ENCODE data around the gene CHD5.

CHD5 gene

GRCh38 chr1:6103854-6104530 lies 76.1 kb downstream of the CHD5 start:
- H3K4me3 ChIP-seq (ENCODE audit: low read depth, low read length): no peak overlapping the region
- TF ChIP-seq CTCF (IDR thresholded peaks at IDR 0.05; ENCODE audit: borderline replicate concordance, insufficient read depth, low read depth, low read length): no peak

DNA sequence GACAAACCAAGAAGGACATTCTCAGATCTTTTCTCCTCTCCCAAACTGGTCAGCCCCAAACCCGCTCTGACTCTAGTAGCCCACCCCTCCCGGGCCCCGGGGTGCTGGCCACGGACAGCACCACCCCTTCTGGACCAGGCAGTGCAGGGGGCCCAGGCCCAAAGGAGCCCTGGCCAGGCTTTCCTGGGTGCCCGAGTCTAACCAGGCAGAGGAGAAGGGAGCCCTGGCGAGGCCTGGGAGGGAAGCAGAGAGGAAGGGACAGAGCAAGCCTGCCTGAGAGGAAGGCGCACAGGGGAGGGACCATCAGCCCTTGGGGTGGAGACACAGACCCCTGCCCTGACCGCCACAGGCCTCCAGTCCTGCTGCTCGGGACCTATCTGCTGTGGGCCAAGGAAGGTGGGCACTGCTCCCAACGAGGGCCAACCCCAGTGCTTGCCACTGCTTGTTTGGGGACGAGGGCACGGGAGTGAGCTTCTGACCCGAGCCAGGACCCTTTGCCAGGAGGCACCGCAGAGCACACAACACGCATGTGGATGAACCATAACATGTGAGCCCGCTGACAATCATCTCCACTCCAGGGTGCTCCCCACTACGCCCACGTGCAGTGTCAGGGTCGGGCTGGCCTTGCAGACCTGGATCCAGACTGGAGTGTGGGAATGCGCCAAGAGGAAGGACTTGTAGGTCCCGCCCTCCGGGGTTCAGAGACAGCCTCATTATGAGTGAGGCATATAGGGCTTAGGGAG lies 76.8 kb downstream of the CHD5 start:
- no peak for TF ChIP-seq CTCF (IDR thresholded peaks at IDR 0.05; ENCODE audit: borderline replicate concordance, insufficient read depth, low read depth, low read length)
- no peak overlapping the region for H3K4me3 ChIP-seq (ENCODE audit: low read depth, low read length)

DNA sequence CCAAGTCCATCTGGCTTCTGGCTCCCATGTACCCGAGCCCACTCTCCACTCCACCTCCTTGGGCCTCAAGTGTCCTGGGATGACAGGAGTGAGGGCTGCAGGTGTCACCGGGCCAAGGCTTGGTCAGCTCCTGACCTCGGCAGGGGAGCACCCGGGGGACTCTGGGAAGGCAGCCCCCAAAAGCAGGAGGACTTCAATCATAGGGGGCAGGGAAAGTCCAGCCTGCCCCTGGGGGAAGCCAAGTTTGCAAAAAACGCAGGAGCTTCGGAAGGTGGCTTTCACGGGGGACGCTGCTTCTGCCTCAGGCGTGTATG lies 77.6 kb downstream of the CHD5 start:
- no peak overlapping the region for H3K4me3 ChIP-seq (ENCODE audit: low read depth, low read length)
- TF ChIP-seq CTCF (IDR thresholded peaks at IDR 0.05; ENCODE audit: borderline replicate concordance, insufficient read depth, low read depth, low read length): no peak

- no peak overlapping the region for H3K4me3 ChIP-seq (ENCODE audit: low read depth, low read length)
- no peak for TF ChIP-seq CTCF (IDR thresholded peaks at IDR 0.05; ENCODE audit: borderline replicate concordance, insufficient read depth, low read depth, low read length)
These were observed 78.1 kb downstream of the CHD5 start for GRCh38 chr1:6101826-6102531.

DNA sequence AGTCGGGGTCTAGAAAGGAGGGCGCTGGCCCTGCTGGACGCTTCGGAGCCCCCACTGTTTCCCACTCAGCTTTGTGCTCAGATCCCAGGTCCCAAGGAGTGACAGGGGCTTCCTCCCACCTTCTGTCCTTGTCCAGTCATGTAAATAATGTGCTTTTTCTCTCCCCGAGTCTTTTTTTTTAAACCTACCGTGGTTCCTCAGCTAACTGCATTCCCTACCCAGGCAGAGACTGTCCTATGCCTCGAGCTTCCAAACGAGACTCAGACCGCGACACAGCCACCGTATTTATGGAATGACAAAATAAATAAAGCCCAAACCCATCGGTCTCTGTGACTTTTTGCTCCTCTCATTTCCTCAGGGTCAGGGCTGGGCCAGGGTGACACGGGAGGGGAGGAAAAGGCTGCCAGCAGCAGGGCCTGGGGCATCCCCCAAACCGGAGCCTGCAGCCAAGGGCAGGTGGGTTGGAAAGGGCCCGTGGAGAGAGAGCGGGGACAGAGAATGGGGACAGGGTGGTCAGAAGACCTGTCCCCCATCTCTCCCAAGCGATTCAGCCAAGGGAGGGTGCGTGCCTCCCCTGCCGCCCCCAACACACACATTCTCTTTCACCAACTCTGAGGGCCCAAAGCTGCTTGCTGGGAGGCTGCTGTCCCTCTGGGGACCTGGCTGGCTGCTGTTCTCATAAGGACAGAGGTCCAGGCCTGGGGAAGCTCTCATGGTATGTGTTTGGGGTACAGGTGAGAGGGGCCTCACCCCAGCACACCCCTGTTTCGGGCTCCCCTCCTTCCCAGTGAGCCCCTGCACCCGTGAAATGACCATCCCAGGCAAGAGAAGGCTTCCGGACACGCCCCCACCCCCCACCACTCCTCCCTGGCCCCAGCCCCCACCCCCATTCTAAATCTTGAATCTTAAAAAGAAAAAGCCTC lies 79.0 kb downstream of the CHD5 start:
- TF ChIP-seq CTCF (IDR thresholded peaks at IDR 0.05; ENCODE audit: borderline replicate concordance, insufficient read depth, low read depth, low read length): no peak
- no peak overlapping the region for H3K4me3 ChIP-seq (ENCODE audit: low read depth, low read length)

DNA sequence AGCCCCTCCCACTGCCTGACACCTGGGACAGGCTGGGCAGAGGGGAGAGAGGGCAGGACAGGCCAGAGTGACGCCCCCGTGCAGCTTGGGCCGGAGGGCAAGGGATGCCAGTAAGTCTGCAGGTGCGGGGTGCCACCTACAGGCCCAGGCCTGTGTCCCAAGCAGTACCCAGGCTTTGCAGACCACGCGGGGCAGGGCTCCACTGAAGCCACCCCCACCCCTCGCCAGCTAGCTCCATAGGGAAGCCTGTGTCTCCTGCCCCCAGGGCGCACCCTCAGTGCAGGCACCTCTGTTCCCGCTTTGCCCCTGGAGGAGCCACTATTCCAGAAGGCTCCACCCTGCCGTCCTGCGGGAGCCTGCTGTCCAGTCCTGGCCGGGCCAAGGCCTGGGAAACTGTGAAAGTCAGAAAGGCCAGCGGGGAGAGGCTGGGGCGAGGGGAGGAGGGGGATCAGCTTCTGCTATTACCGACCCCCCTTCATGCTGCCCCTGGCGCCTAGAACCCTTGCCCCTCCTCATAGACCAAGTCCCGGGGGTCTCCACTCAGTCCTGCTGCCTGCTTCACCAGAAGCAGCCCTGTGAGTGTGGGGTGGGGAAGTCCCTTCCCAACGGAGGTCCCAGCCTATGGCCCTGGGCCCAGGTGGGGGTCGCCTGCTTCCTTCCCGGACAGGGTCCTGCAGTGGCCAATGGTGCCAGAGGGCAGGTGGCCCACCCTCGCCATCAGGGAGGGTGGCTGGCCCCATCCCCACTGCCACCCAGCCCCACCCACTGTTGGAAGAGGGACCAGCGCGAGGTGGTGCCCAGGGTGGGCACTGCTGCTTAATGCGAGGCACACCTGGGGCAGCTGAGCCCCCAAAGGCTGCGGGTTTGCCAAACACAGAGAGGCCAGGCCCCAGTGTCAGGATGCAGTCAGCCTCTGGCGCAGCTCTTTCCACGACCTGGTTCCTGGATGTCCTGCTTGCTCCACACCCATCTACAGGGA lies 80.0 kb downstream of the CHD5 start:
- 0 out of 2 replicates have a peak, but pooled peaks have one; percentile 6 for TF ChIP-seq CTCF (IDR thresholded peaks at IDR 0.05; ENCODE audit: borderline replicate concordance, insufficient read depth, low read depth, low read length)
- no peak overlapping the region for H3K4me3 ChIP-seq (ENCODE audit: low read depth, low read length)

All from GM12875 (cell line).